H7 (cell line): ENCODE data around the gene NELFB. TPM values are rescaled to one million over a fixed set of nuclear protein-coding genes. Genes with fewer than 3 reads are reported as not detected.
"Not testable (repeated sequence)": the region's sequence is repeated elsewhere in the genome, so short reads cannot be mapped to it uniquely, and the experiment has no call there.

Source experiments
- DNase-seq: peaks from one replicate; pipeline ENCODE4 v3.0.0; 2012
- H3K27me3 ChIP-seq: 2 replicates; pipeline ENCODE4 v1.6.0; 2011; ENCODE audit warnings: mild to moderate bottlenecking, low read length; ENCODE audit not compliant: control insufficient read depth, insufficient read depth
- H3K36me3 ChIP-seq: replicated peaks from 2 replicates; pipeline ENCODE4 v1.5.1; 2011; ENCODE audit warnings: low read length; ENCODE audit not compliant: control insufficient read depth, insufficient read depth
- H3K4me3 ChIP-seq: 2 replicates; pipeline ENCODE4 v1.5.1; 2011; ENCODE audit warnings: low read depth, mild to moderate bottlenecking, control low read depth, low read length, moderate library complexity; ENCODE audit not compliant: insufficient read depth
- total RNA-seq: library from RNA; depleted of rRNA; stranded (reverse); fragments of >200 nt; shearing (Covaris generic); gene quantifications from 2 replicates; pipeline ENCODE4 v1.2.3, GENCODE V29; 2014

NELFB gene
- total RNA-seq, 1 experiment from 2014 or later = 121 TPM

- not testable (repeated sequence) for DNase-seq, H3K4me3 ChIP-seq, H3K27me3 ChIP-seq
- peaks cover 11% of the 10 kb centered on the region for H3K36me3 ChIP-seq
Observed at GRCh38 chr9:137262173-137262908, 7.2 kb downstream of the NELFB start.

- Histone ChIP-seq H3K4me3 (no peak overlapping the region), H3K27me3 (no peaks in the 10 kb centered on the region), H3K36me3 (peaks cover 11% of the 10 kb centered on the region)
- DNase-seq = no peak
Observed at GRCh38 chr9:137262909-137263285, 7.8 kb downstream of the NELFB start.

GRCh38 chr9:137263506-137263905 is 8.4 kb downstream of the NELFB start:
- no peak overlapping the region for H3K4me3 ChIP-seq
- H3K36me3 ChIP-seq = peaks cover 12% of the 10 kb centered on the region
- DNase-seq = no peak
- H3K27me3 ChIP-seq = no peaks in the 10 kb centered on the region

DNA sequence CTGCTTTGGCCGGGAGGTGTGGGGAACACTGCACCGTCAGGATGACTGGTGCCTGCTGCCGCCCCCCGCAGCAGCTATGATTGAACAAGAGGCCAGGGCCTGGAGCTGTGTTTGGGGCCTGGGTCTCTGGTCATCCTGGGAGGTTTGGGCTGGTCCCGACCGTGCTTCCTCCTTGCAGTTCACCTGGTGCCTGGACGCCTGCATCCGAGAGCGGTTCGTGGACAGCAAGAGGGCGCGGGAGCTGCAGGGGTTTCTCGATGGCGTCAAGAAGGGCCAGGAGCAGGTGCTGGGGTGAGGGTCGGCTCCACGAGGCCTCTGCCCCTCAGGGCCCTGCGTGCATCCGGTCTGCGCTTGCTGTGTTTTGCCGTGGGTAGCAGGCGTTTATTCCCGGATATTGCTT is 8.9 kb downstream of the NELFB start:
- DNase-seq = no peak
- no peak overlapping the region for H3K4me3 ChIP-seq
- H3K36me3 ChIP-seq = peaks cover 16% of the 10 kb centered on the region
- H3K27me3 ChIP-seq = no peaks in the 10 kb centered on the region

GRCh38 chr9:137265496-137266161 is 10.5 kb downstream of the NELFB start:
- Histone ChIP-seq H3K27me3 (no peaks in the 10 kb centered on the region), H3K36me3 (peaks cover 20% of the 10 kb centered on the region), H3K4me3 (no peak overlapping the region)
- DNase-seq = no peak

GRCh38 chr9:137266162-137266527 is 11.0 kb downstream of the NELFB start:
- Histone ChIP-seq H3K36me3 (peaks cover 20% of the 10 kb centered on the region), H3K27me3 (no peaks in the 10 kb centered on the region), H3K4me3 (no peak overlapping the region)
- DNase-seq = peak; percentile 51

- H3K36me3 ChIP-seq = peaks cover 22% of the 10 kb centered on the region
- no peak overlapping the region for H3K4me3 ChIP-seq
- peak; percentile 48 for DNase-seq
- H3K27me3 ChIP-seq = no peaks in the 10 kb centered on the region
Observed at GRCh38 chr9:137266585-137267453, 11.7 kb downstream of the NELFB start.

- H3K4me3 ChIP-seq = no peak overlapping the region
- no peaks in the 10 kb centered on the region for H3K27me3 ChIP-seq
- H3K36me3 ChIP-seq = peaks cover 24% of the 10 kb centered on the region
- peak; percentile 31 for DNase-seq
Observed at GRCh38 chr9:137267933-137268355, 12.8 kb downstream of the NELFB start.

DNA sequence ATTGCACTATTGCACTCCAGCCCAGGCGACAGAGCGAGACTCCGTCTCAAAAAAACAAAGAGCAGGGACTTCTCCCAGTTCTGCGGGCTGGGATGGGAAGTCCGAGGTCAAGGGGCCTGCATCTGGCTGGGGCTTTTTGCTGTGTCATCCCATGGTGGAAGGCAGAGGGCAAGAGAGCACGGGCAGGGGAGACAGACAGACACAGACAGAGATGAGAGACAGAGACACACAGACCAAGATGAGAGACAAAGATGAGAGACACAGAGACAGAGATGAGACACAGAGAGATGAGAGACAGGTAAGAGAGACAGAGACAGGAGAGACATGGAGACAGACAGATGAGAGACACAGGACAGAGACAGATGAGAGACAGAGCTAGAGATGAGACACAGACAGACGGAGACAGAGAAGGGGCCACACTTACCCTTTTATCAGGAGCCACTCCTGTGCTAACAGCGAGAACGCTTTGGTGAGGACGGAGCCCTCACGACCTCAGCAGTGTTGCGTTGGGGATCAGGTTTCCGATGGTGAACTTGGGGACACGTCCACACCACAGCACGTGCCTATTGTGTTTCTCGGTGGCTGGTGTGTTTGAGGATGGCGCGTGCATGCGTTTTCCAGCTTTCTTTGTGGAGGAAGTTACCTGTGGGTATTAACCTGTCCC is 13.5 kb downstream of the NELFB start:
- peak; percentile 24 for DNase-seq
- no peaks in the 10 kb centered on the region for H3K27me3 ChIP-seq
- H3K36me3 ChIP-seq = peaks cover 21% of the 10 kb centered on the region
- no peak overlapping the region for H3K4me3 ChIP-seq

- Histone ChIP-seq H3K4me3 (no peak overlapping the region), H3K36me3 (peaks cover 19% of the 10 kb centered on the region), H3K27me3 (no peaks in the 10 kb centered on the region)
- peak; percentile 14 for DNase-seq
Observed at GRCh38 chr9:137269231-137269772, 14.2 kb downstream of the NELFB start.

DNA sequence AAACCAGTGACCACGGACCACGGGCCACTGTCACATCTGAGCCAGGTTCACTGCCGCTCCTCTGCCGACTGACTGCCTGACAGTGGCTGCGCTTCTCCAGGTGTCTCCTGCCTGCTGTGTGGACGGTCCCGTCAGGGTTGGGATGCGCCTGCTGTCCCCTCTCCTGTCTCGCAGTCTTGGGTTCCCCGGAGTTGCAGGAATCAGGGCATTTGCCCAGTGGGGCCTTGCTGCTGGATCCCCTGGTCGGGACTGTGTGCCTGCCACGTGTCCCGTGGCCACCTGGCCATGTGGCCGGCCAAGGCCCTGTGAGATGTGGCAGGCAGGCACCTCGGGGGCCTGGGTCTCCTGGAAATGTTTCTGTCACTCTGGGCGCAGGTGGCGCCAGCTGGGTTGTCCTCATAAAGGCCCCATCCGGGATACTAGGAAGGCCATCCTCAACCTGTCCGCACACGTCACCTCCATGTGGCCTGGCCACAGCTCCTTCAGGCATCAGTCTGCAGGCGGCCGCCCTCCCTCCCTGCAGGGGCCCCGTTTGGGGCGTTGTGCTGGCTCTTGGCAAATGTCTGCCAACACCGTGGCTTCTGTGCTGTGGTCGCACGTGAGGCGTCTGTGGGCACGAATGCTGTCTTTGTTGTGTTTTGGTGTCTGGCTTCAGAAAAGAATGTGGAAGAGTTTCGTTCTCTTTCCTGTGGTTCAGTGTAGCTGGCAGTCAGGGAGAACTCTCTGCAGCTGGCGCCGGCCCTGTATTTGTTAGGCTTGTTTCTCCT is 16.0 kb downstream of the NELFB start:
- Histone ChIP-seq H3K27me3 (no peaks in the 10 kb centered on the region), H3K4me3 (no peak overlapping the region), H3K36me3 (peaks cover 19% of the 10 kb centered on the region)
- peak; percentile 61 for DNase-seq

DNA sequence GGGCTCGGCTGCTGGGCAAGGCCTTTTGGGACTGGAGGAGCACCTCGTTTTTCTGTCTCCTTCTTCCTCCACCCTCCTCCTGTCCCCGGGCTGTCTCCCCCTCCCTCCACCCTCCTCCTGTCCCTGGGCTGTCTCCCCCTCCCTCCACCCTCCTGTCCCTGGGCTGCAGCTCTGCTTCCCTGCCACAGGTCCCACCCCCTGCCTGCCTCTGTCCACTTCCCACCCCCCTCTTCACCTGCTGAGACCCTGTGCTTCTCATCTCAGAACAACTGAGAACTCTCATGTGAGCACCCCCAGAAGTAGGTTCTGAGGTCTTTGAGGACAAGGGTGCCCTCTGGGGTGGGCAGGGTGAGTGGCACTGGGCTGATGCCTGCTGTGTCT is 16.6 kb downstream of the NELFB start:
- H3K27me3 ChIP-seq = no peaks in the 10 kb centered on the region
- H3K36me3 ChIP-seq = peaks cover 19% of the 10 kb centered on the region
- no peak overlapping the region for H3K4me3 ChIP-seq
- DNase-seq = peak; percentile 57

- DNase-seq = peak; percentile 67
- no peak overlapping the region for H3K4me3 ChIP-seq
- no peaks in the 10 kb centered on the region for H3K27me3 ChIP-seq
- H3K36me3 ChIP-seq = peaks cover 18% of the 10 kb centered on the region
Observed at GRCh38 chr9:137272241-137273094, 17.3 kb downstream of the NELFB start.
